Cardiac fibroblast (primary cell): Measurements from ENCODE around the gene KRT82.
"Not testable (repeated sequence)": the region's sequence is repeated elsewhere in the genome, so short reads cannot be mapped to it uniquely, and the experiment has no call there.

Source experiments
- DNase-seq, 2 donors: peaks; one replicate each; pipeline versions ENCODE4 v3.0.0 to v3.0.0-alpha.2; 2010; ENCODE audit warnings: low read depth in 2 of 2
- H3K4me3 ChIP-seq, 2 donors: replicated peaks in 1 of 2; 1 replicate in 1 of 2; 2 replicates in 1 of 2; pipeline ENCODE4 v1.5.1; 2011; ENCODE audit warnings: low read depth in 2 of 2, low read length in 2 of 2, mild to moderate bottlenecking in 2 of 2, moderate library complexity in 1 of 2
- TF ChIP-seq, protein P1 (sequence below): IDR thresholded peaks from one replicate; pipeline ENCODE4 v1.5.1; 2011; ENCODE audit warnings: low read depth, mild to moderate bottlenecking, low read length, inconsistent platforms

Gene KRT82

DNA sequence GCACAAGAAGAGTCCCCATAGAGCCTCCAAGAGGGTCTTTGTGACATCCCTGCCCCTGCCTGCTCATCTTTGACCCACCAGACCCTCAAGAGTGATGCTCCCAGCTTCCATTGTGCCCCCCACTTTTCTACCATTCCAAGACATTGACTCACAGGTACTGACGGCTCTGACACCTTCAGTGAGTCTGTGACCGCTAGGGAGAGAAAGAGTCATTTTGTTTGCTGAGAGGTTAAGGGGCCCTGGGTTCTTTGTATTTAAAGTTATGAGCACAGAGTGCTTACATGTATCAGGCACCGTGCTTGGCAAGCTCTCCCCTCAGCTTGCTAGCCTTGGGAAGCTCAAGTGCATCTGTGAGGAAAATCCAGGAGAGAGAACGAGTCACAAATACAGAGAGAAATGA, 7.1 kb upstream of the KRT82 start:
- DNase-seq: no peak
- TF ChIP-seq, protein P1, sequence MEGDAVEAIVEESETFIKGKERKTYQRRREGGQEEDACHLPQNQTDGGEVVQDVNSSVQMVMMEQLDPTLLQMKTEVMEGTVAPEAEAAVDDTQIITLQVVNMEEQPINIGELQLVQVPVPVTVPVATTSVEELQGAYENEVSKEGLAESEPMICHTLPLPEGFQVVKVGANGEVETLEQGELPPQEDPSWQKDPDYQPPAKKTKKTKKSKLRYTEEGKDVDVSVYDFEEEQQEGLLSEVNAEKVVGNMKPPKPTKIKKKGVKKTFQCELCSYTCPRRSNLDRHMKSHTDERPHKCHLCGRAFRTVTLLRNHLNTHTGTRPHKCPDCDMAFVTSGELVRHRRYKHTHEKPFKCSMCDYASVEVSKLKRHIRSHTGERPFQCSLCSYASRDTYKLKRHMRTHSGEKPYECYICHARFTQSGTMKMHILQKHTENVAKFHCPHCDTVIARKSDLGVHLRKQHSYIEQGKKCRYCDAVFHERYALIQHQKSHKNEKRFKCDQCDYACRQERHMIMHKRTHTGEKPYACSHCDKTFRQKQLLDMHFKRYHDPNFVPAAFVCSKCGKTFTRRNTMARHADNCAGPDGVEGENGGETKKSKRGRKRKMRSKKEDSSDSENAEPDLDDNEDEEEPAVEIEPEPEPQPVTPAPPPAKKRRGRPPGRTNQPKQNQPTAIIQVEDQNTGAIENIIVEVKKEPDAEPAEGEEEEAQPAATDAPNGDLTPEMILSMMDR: no peak

GRCh38 chr12:52411815-52412214, 5.7 kb upstream of the KRT82 start:
- no peak for DNase-seq
- TF ChIP-seq, protein P1: no peak
- H3K4me3 ChIP-seq: no peak overlapping the region

More for the DNA sequence above, 7.1 kb upstream of the KRT82 start:
- no peak overlapping the region for H3K4me3 ChIP-seq

GRCh38 chr12:52410589-52411248, 4.6 kb upstream of the KRT82 start:
- H3K4me3 ChIP-seq, DNase-seq: not testable (repeated sequence)

DNA sequence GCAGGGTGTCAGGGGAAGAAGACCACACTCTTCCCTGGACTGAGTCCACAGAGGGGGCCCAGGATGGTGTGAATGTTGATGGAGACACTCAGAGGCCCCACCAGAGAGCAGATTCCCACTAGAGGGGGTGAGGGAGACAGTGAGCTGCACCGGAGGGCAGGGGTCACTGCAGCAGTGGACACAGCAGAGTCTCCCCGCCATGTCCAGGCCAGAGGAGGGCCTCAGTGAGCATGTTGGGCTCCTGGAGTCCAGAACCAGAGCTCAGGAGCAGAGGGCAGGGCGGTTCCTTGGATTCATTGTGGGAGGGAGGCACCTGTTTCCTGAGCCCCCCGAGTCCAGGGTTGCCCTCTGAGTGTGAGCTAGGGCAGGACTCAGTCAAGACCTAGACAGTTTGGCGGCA, 1.8 kb upstream of the KRT82 start:
- TF ChIP-seq, protein P1: peak; percentile 11
- no peak for DNase-seq
- no peak overlapping the region for H3K4me3 ChIP-seq

- no peak for DNase-seq
- no peak overlapping the region for H3K4me3 ChIP-seq
- TF ChIP-seq, protein P1: no peak
Observed at GRCh38 chr12:52404951-52405350, 1.2 kb downstream of the KRT82 start.

DNA sequence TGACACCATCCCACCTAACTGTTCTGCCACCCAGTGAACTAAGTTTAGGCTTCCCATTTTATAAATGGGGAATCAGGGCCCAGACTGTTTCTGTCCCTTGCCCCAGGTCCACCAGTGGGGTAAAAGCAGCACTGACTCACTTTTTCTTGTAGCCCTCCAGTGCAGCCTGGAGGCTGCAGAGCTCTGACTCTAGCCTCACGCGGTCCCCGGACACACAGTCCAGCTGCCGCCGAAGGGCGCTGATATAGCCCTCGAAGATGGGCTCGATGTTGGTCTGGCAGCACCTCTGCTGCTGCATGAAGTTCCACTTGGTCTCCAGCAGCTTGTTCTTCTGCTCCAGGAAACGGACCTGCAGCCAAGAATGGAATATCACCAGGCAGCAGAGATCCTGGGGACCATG, 2.6 kb downstream of the KRT82 start:
- no peak overlapping the region for H3K4me3 ChIP-seq
- no peak for DNase-seq
- TF ChIP-seq, protein P1: no peak

DNA sequence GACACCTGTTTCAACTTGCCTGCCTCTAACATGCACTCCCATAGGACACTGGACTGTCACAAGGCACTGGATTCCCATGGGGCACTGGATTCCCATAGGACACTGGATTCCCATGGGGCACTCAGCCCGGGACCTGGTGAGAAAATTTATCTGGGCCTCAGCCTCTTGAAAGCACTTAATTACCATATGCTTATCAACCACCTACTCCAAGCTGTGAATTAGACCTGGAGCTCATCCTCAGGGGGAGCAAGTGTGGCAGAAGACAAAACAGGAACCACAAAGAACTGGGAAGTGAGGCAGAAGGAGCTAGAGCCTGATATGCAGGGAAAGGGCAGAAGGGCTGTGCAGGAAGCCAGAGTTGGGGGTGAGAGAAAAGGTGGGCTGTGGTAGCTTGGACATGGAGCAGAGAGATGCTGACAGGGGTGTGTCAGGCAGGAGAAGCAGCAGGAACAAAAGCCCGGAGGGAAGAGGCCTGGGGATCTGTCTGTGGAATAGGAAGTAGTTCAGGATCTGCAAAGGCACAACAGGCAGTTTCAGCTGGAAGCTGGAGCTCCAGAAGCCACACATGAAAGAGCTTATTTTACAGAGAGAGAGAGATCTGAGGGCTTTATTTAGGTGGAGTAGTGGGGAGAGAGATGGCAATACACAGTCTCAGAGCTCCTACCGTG, 3.1 kb downstream of the KRT82 start:
- TF ChIP-seq, protein P1: no peak

More for the DNA sequence above, 3.1 kb downstream of the KRT82 start:
- DNase-seq: no peak
- H3K4me3 ChIP-seq: no peak overlapping the region
